ENCODE measurements around the gene KRT40. TPM values are rescaled to one million over a fixed set of nuclear protein-coding genes. Genes with fewer than 3 reads are reported as not detected.

KRT40 gene
- total RNA-seq, 1 donor = not detected

DNA sequence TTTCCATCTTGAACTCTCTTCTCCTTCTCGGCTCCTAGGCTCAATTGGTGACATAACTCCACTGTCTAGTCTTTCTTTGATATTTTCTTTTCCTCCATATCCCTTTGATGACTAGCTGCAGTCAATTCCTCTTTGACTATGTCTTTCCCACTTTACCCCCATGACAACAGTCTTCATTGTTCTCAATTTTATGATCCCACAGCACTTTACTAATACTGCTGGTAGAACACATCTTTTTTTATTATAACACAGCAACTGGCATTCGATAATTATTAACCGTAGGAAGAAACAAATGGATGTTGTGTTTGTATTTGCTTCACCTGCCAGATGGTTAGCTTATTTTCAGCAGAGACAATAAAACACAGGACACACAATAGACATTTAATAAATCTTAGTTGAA, 8.5 kb upstream of the KRT40 start:
- TF ChIP-seq, protein P1, sequence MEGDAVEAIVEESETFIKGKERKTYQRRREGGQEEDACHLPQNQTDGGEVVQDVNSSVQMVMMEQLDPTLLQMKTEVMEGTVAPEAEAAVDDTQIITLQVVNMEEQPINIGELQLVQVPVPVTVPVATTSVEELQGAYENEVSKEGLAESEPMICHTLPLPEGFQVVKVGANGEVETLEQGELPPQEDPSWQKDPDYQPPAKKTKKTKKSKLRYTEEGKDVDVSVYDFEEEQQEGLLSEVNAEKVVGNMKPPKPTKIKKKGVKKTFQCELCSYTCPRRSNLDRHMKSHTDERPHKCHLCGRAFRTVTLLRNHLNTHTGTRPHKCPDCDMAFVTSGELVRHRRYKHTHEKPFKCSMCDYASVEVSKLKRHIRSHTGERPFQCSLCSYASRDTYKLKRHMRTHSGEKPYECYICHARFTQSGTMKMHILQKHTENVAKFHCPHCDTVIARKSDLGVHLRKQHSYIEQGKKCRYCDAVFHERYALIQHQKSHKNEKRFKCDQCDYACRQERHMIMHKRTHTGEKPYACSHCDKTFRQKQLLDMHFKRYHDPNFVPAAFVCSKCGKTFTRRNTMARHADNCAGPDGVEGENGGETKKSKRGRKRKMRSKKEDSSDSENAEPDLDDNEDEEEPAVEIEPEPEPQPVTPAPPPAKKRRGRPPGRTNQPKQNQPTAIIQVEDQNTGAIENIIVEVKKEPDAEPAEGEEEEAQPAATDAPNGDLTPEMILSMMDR (IDR thresholded peaks at IDR 0.05; ENCODE audit: insufficient read depth, low read length) = no peak
- DNase-seq (ENCODE audit: low read depth) = no peak
- no peak overlapping the region for H3K4me3 ChIP-seq (ENCODE audit: low read depth, low read length)

DNA sequence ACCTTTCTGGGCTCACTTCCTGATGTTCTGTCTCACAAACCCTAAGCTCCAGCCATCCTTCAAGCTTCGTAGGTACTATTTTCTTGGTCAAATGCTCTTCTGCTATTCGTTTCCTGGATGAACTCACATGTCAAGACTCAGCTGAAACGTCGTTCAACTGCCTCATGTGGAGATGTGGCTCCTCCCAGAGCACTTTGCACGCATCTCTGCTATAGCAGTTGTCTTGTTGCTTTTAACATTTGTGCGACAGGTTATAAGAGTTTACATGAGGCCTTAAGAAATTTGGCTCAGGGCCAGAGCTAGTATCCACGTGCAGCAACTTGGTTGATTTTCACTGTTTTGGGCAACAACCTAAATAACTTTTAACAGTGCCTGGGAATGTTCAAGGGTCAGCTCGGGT, 2.8 kb upstream of the KRT40 start:
- DNase-seq (ENCODE audit: low read depth) = no peak
- TF ChIP-seq, protein P1 (IDR thresholded peaks at IDR 0.05; ENCODE audit: insufficient read depth, low read length) = no peak
- H3K4me3 ChIP-seq (ENCODE audit: low read depth, low read length) = no peak overlapping the region

DNA sequence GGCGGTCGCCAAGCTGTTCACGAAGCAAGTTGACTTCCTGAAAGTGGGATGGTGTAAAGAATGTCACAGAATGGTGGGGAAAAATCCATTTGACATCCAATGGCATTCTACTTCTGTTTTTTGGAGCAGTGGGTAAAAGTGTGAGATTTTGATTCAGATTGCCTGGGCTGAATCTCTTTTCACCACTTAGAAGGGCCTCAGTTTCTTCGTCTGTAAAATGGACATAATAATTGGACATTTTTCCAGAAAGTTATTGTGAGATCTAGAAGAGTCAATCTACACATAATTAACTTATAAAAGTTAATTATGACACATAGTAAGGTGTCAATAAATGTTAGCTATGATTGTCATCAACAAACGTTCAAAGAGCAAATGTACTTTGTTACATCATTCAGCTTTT, 3.0 kb downstream of the KRT40 start:
- TF ChIP-seq, protein P1 (IDR thresholded peaks at IDR 0.05; ENCODE audit: insufficient read depth, low read length) = no peak
- no peak overlapping the region for H3K4me3 ChIP-seq (ENCODE audit: low read depth, low read length)
- no peak for DNase-seq (ENCODE audit: low read depth)

DNA sequence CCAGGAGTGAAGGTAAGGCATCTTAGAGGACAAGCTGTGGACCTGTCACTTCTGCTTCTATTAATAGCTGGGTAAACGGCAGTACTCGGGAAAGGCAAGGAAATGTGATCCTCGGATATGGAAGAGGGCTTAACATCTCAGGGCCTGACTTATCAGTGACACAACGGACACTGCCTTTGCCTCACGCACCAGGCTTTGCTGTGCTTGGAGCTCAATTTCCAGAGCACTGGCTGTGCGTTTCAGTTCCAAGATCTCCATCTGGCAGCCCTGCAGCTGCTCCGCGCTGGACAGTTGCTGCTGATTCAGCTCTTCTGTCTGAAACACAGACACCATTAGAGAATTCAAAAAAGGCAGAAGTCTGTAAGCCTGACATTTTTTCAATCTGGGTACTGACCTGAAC, 3.5 kb downstream of the KRT40 start:
- H3K4me3 ChIP-seq (ENCODE audit: low read depth, low read length) = no peak overlapping the region
- peak; percentile 39 for DNase-seq (ENCODE audit: low read depth)
- TF ChIP-seq, protein P1 (IDR thresholded peaks at IDR 0.05; ENCODE audit: insufficient read depth, low read length) = no peak

DNA sequence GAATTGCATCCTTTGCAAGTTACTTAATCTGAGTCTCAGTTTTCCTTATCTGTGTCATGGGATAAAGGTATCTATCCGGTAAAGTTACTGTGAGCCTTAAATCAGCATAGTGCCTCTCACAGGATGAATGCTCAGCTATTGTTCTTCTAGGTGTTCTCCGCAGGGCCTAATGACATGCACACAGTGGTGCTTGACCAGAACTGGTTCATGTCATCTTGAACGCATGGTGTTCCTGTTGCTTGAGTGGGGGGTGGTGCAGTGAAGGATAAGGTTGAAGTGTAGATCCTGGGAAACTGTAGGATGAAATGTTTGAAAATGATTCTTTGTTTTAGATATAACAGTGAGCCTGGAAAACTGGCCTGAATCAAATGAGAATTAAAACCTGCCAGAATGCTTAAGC, 4.0 kb downstream of the KRT40 start:
- TF ChIP-seq, protein P1 (IDR thresholded peaks at IDR 0.05; ENCODE audit: insufficient read depth, low read length) = no peak
- no peak for DNase-seq (ENCODE audit: low read depth)
- no peak overlapping the region for H3K4me3 ChIP-seq (ENCODE audit: low read depth, low read length)

DNA sequence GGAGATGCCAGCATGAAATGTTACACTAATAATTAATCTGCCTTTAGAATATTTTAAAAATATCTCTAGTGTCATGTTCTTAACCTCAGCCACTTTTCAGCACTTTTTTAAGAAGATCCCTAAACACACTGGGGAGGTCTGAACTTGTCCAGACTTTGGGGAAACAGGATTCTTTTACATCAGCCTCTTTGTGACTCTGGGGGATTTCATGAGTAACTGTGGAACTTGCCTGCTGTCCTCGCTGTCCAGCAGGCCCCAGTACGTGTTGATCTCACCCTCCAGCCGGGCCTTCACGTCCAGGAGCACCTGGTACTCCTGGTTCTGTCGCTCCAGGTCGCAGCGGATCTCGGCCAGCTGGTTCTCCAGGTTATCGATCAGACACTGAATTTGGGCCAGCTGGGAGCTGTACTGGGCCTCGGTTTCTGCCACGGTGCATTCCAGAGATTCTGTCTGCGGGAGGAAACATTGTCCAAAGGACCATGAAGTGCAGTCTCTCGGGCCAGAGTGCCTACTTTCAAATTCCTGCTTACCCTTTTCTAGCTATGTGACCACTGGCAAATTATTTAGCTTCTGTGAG, 5.5 kb downstream of the KRT40 start:
- H3K4me3 ChIP-seq (ENCODE audit: low read depth, low read length) = no peak overlapping the region
- TF ChIP-seq, protein P1 (IDR thresholded peaks at IDR 0.05; ENCODE audit: insufficient read depth, low read length) = no peak
- DNase-seq (ENCODE audit: low read depth) = no peak

DNA sequence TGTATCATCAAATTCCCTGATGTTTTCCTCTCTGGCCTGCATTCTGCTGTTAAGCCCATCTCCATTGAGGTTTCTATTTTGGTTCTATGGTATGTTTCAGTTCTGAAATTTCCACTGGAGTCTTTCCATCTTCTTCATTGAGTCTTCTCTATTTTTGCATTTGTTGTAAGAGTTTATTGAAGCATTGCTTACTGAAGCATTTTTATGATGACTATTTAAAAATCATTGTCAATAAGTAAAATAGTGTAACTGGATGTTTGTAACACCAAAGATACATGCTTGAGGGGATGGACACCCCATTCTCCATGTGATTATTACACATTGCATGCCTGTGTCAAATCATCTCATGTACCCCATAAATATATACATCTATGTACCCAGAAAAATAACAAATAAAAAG, 8.6 kb downstream of the KRT40 start:
- no peak overlapping the region for H3K4me3 ChIP-seq (ENCODE audit: low read depth, low read length)
- no peak for DNase-seq (ENCODE audit: low read depth)
- TF ChIP-seq, protein P1 (IDR thresholded peaks at IDR 0.05; ENCODE audit: insufficient read depth, low read length) = no peak

All from fibroblast of the aortic adventitia (primary cell).